IMR-90 (cell line): ENCODE measurements around the gene SLC44A2. TPM values are rescaled to one million over a fixed set of nuclear protein-coding genes. Genes with fewer than 3 reads are reported as not detected.

Experiments used
- ATAC-seq: fragments of 200-7000 bp; cut with Tn5 transposase; 2 replicates; pipeline ENCODE4 v1.9.1; 2020; ENCODE audit warnings: low read depth, mild to moderate bottlenecking, moderate library complexity
- BruUV-seq: library from RNA; stranded (reverse); fragments of 400-500 nt; replicated peaks from 2 replicates; lab custom pipeline; 2021; lab: Mats Ljungman, UMichigan
- CTCF ChIA-PET: fragments of 300-600 bp; formaldehyde crosslinking; extraction: SDS; loops from one replicate; lab custom pipeline; 2021; ENCODE audit warnings: antibody characterized with exemption; lab: Yijun Ruan, JAX
- POLR2A ChIA-PET: fragments of 300-600 bp; sonication (Branson Sonifier 250); formaldehyde crosslinking; loops from one replicate; lab custom pipeline; 2022; ENCODE audit warnings: antibody characterized with exemption; ENCODE audit not compliant: unreplicated experiment; lab: Charles Lee
- DNase-seq: peaks from one replicate; pipeline ENCODE4 v3.0.0; 2013
- H2AFZ ChIP-seq: replicated peaks from 2 replicates; pipeline ENCODE3; 2013; ENCODE audit warnings: low read length, mild to moderate bottlenecking; ENCODE audit not compliant: poor library complexity
- H2AK5ac ChIP-seq: 2 replicates; pipeline ENCODE4 v1.6.1; 2013; ENCODE audit warnings: low read depth, low read length, inconsistent platforms
- H2AK9ac ChIP-seq: replicated peaks from 2 replicates; pipeline ENCODE3; 2013; ENCODE audit warnings: mild to moderate bottlenecking, low read depth, low read length, moderate library complexity; ENCODE audit not compliant: poor library complexity
- H2BK120ac ChIP-seq: 2 replicates; pipeline ENCODE4 v1.6.1; 2013; ENCODE audit warnings: low read depth, low read length, inconsistent platforms
- H2BK15ac ChIP-seq: 3 replicates; pipeline ENCODE4 v1.6.1; 2013; ENCODE audit warnings: low read depth, low read length, inconsistent platforms
- H2BK20ac ChIP-seq: 2 replicates; pipeline ENCODE4 v1.6.1; 2013; ENCODE audit warnings: low read depth, mild to moderate bottlenecking, inconsistent platforms, low read length, moderate library complexity
- H2BK5ac ChIP-seq: 2 replicates; pipeline ENCODE4 v1.6.1; 2013; ENCODE audit warnings: mild to moderate bottlenecking, low read depth, low read length, inconsistent platforms; ENCODE audit not compliant: poor library complexity, severe bottlenecking
- H3K14ac ChIP-seq: replicated peaks from 2 replicates; pipeline ENCODE4 v1.6.1; 2013; ENCODE audit warnings: low read depth, low read length, inconsistent platforms
- H3K18ac ChIP-seq: 2 replicates; pipeline ENCODE4 v1.6.1; 2013; ENCODE audit warnings: low read depth, low read length, control low read depth
- H3K23ac ChIP-seq: 2 replicates; pipeline ENCODE4 v1.6.1; 2013; ENCODE audit warnings: low read depth, low read length, inconsistent platforms
- H3K27ac ChIP-seq: 2 replicates; pipeline ENCODE4 v1.5.1; 2013; ENCODE audit warnings: mild to moderate bottlenecking, control low read depth, low read length; ENCODE audit not compliant: insufficient read depth
- H3K27me3 ChIP-seq: 2 replicates; pipeline ENCODE4 v1.6.1; 2013; ENCODE audit warnings: low read length; ENCODE audit not compliant: control insufficient read depth, insufficient read depth
- H3K36me3 ChIP-seq: 2 replicates; pipeline ENCODE4 v1.6.1; 2013; ENCODE audit warnings: low read length, mixed read lengths; ENCODE audit not compliant: control insufficient read depth, insufficient read depth
- H3K4ac ChIP-seq: 2 replicates; pipeline ENCODE4 v1.6.1; 2013; ENCODE audit warnings: low read depth, low read length, inconsistent platforms
- H3K4me1 ChIP-seq: 2 replicates; pipeline ENCODE4 v1.6.1; 2013; ENCODE audit warnings: low read length, mixed read lengths; ENCODE audit not compliant: control insufficient read depth, insufficient read depth
- H3K4me2 ChIP-seq: 2 replicates; pipeline ENCODE4 v1.6.1; 2013; ENCODE audit warnings: low read depth, mild to moderate bottlenecking, control low read depth, low read length, moderate library complexity
- H3K4me3 ChIP-seq: 2 replicates; pipeline ENCODE4 v1.5.1; 2013; ENCODE audit warnings: low read depth, mild to moderate bottlenecking, control low read depth, low read length, moderate library complexity; ENCODE audit not compliant: insufficient read depth
- H3K56ac ChIP-seq: 2 replicates; pipeline ENCODE4 v1.6.1; 2013; ENCODE audit warnings: low read length, inconsistent platforms; ENCODE audit not compliant: insufficient read depth; ENCODE audit errors: extremely low read depth
- H3K79me1 ChIP-seq, 2 experiments: 2 replicates each; pipeline ENCODE4 v1.6.1; 2013; ENCODE audit warnings: low read length in 2 of 2, inconsistent platforms in 1 of 2, low read depth in 1 of 2
- H3K9ac ChIP-seq: 2 replicates; pipeline ENCODE4 v1.6.1; 2013; ENCODE audit warnings: low read depth, low read length, control low read depth
- H3K9me1 ChIP-seq: 2 replicates; pipeline ENCODE4 v1.6.1; 2013; ENCODE audit warnings: low read length, inconsistent platforms; ENCODE audit not compliant: insufficient read depth
- H3K9me3 ChIP-seq: 2 replicates; pipeline ENCODE4 v1.6.1; 2013; ENCODE audit warnings: low read length; ENCODE audit not compliant: control insufficient read depth, insufficient read depth
- H4K20me1 ChIP-seq: 2 replicates; pipeline ENCODE4 v1.6.1; 2013; ENCODE audit warnings: low read length, inconsistent platforms; ENCODE audit not compliant: insufficient read depth
- H4K5ac ChIP-seq: 2 replicates; pipeline ENCODE4 v1.6.1; 2013; ENCODE audit warnings: mild to moderate bottlenecking, low read depth, low read length, control low read depth
- H4K8ac ChIP-seq, 2 experiments: 2 replicates each; pipeline ENCODE4 v1.6.1; 2013; ENCODE audit warnings: low read depth in 2 of 2, low read length in 2 of 2, control low read depth in 1 of 2, inconsistent platforms in 1 of 2
- H4K91ac ChIP-seq: 2 replicates; pipeline ENCODE4 v1.6.1; 2013; ENCODE audit warnings: low read depth, low read length, inconsistent platforms; ENCODE audit not compliant: insufficient read depth
- CHD1 ChIP-seq: IDR thresholded peaks from 2 replicates; pipeline ENCODE4 v1.6.1; 2012; ENCODE audit warnings: low read depth, low read length, improper control_type of control experiment
- ELK1 ChIP-seq: fragments of 150-350 bp; IDR thresholded peaks from 2 replicates; pipeline ENCODE4 v1.6.1; 2016; ENCODE audit warnings: low read depth, mild to moderate bottlenecking, low read length, moderate library complexity, borderline replicate concordance
- FOS ChIP-seq: fragments of 150-350 bp; IDR thresholded peaks from 2 replicates; pipeline ENCODE4 v1.6.1; 2016; ENCODE audit warnings: low read depth, low read length
- MAZ ChIP-seq: IDR thresholded peaks from 2 replicates; pipeline ENCODE4 v1.6.1; 2012; ENCODE audit warnings: low read depth, mild to moderate bottlenecking, low read length, improper control_type of control experiment, moderate library complexity, borderline replicate concordance
- MXI1 ChIP-seq: IDR thresholded peaks from 2 replicates; pipeline ENCODE4 v1.6.1; 2012; ENCODE audit warnings: low read depth, mild to moderate bottlenecking, low read length, moderate library complexity, borderline replicate concordance
- NFE2L2 ChIP-seq: fragments of 150-350 bp; IDR thresholded peaks from 2 replicates; pipeline ENCODE4 v1.6.1; 2016; ENCODE audit warnings: low read depth, mild to moderate bottlenecking, low read length
- POLR2A ChIP-seq: IDR thresholded peaks from 2 replicates; pipeline ENCODE4 v1.6.1; 2012; ENCODE audit warnings: mild to moderate bottlenecking, low read depth, low read length
- RAD21 ChIP-seq: IDR thresholded peaks from 2 replicates; pipeline ENCODE4 v1.6.1; 2012; ENCODE audit warnings: low read length, improper control_type of control experiment
- RFX5 ChIP-seq: IDR thresholded peaks from 2 replicates; pipeline ENCODE4 v1.8.0; 2012; ENCODE audit warnings: low read depth, mild to moderate bottlenecking, low read length, moderate library complexity
- SMC3 ChIP-seq: fragments of 150-350 bp; IDR thresholded peaks from 2 replicates; pipeline ENCODE4 v1.6.1; 2016; ENCODE audit warnings: low read depth, mild to moderate bottlenecking, antibody characterized with exemption, low read length, moderate library complexity
- USF2 ChIP-seq: fragments of 150-350 bp; IDR thresholded peaks from 2 replicates; pipeline ENCODE4 v1.6.1; 2017; ENCODE audit warnings: mild to moderate bottlenecking, antibody characterized with exemption, low read length, low read depth
- WGBS, 2 experiments: methylation state at CpG; one replicate each; pipeline versions ENCODE4 v1.1.5 to v1.1.7; 2013; ENCODE audit warnings: missing lambda C conversion rate in 2 of 2; ENCODE audit not compliant: insufficient read length in 1 of 2; ENCODE audit errors: extremely low coverage in 2 of 2; 5-methylcytosine and 5-hydroxymethylcytosine counted together
- dilution Hi-C: fragments of 300-500 bp; cut with HindIII; formaldehyde crosslinking; loops from one replicate; pipeline ENCODE4 v1.14.3; 2018; ENCODE audit warnings: low sequenced_read_pairs; ENCODE audit not compliant: unreplicated experiment
- in situ Hi-C: fragments of 300-500 bp; cut with MboI; formaldehyde crosslinking; loops from 3 replicates; pipeline ENCODE4 v1.14.3; 2019; ENCODE audit warnings: low sequenced_read_pairs, inconsistent platforms, mixed read lengths
- intact Hi-C: fragments of 100-400 bp; cut with micrococcal nuclease; formaldehyde crosslinking; loops from 2 replicates; pipeline ENCODE4 v1.10.0; 2022
- polyA plus RNA-seq, 3 experiments: library from polyadenylated mRNA; depleted of rRNA; stranded (reverse); fragments of >200 nt; gene quantifications; 2 replicates each; pipeline ENCODE4 v1.2.3, GENCODE V29; 2012; ENCODE audit warnings: low replicate concordance in 1 of 3
- total RNA-seq: library from RNA; depleted of rRNA; stranded (reverse); fragments of >200 nt; gene quantifications from 2 replicates; pipeline ENCODE4 v1.2.3, GENCODE V29; 2012

Gene SLC44A2
- total and polyA plus RNA-seq, 2 of the 4 experiments (the other 2 are of a cell fraction) = 28.5 to 62.9 TPM

- BruUV-seq = no TSS peak
- DNase-seq = no peak
These were observed 9.1 kb downstream of the SLC44A2 start for GRCh38 chr19:10634430-10634829.

More at GRCh38 chr19:10634430-10634829, 9.1 kb downstream of the SLC44A2 start:
- in situ Hi-C loops (no loop called here), dilution Hi-C loops (no loop called here), intact Hi-C loops (no loop called here)
- TF ChIP-seq USF2 (no peak), RAD21 (no peak), MAZ (no peak), POLR2A (no peak), ELK1 (no peak), FOS (no peak), CHD1 (no peak), MXI1 (no peak), SMC3 (no peak), RFX5 (no peak), NFE2L2 (no peak)
- Histone ChIP-seq H3K23ac (no peak overlapping the region), H4K20me1 (peaks cover 4% of the 10 kb centered on the region; the same call in 1 of the 2 replicates), H3K36me3 (peaks cover 54% of the 10 kb centered on the region), H2AFZ (no peak overlapping the region), H3K18ac (no peak overlapping the region), H3K27me3 (no peaks in the 10 kb centered on the region), H4K5ac (no peak overlapping the region), H4K8ac (no peak overlapping the region), H2BK15ac (no peak overlapping the region), H3K56ac (no peak overlapping the region), H3K4me2 (no peak overlapping the region), H3K27ac (no peak overlapping the region), H3K9me3 (no peaks in the 10 kb centered on the region), H3K9ac (no peak overlapping the region), H3K79me1 (no peaks in the 10 kb centered on the region; a peak in 2 of 4 replicates), H3K4me1 (no peaks in the 10 kb centered on the region), H3K4ac (no peak overlapping the region), H4K91ac (no peak overlapping the region), H3K14ac (no peak overlapping the region), H2BK5ac (no peak overlapping the region), H2BK20ac (no peak overlapping the region), H2BK120ac (no peak overlapping the region), H2AK5ac (no peak overlapping the region), H3K9me1 (peaks cover 7% of the 10 kb centered on the region; the same call in 1 of the 2 replicates), H3K4me3 (no peak overlapping the region), H2AK9ac (no peak overlapping the region)
- 97% methylated on average over 6 of the region's 7 CpGs; no CpG with 5 or more reads in 1 of the 2 experiments for WGBS, 2 experiments
- ChIA-PET POLR2A (no interaction called here), CTCF (no interaction called here)
- no peak for ATAC-seq
